Smooth muscle cell (in vitro differentiated cells): ENCODE data around the gene C5AR1. TPM values are rescaled to one million over a fixed set of nuclear protein-coding genes. Genes with fewer than 3 reads are reported as not detected.

Experiments used
- DNase-seq: peaks from one replicate; lab custom pipeline; 2025; ENCODE audit not compliant: unreplicated experiment; lab: John Stamatoyannopoulos, UW
- H2AFZ ChIP-seq: fragments of 200-600 bp; sonication (generic); 2 replicates; pipeline ENCODE4 v1.6.0; 2016; ENCODE audit warnings: antibody characterized with exemption, low read depth, mild to moderate bottlenecking
- H3F3A ChIP-seq: fragments of 200-600 bp; sonication (generic); 2 replicates; pipeline ENCODE4 v1.6.0; 2017; ENCODE audit warnings: antibody characterized with exemption, low read depth
- H3K27ac ChIP-seq: fragments of 200-600 bp; sonication (generic); 2 replicates; pipeline ENCODE4 v1.5.1; 2016; ENCODE audit warnings: low read depth, mild to moderate bottlenecking
- H3K27me3 ChIP-seq: fragments of 200-600 bp; sonication (generic); 2 replicates; pipeline ENCODE4 v1.6.1; 2016; ENCODE audit warnings: low read depth, mild to moderate bottlenecking
- H3K36me3 ChIP-seq: fragments of 200-600 bp; sonication (generic); 2 replicates; pipeline ENCODE4 v1.5.1; 2016; ENCODE audit warnings: low read depth
- H3K4me1 ChIP-seq: fragments of 200-600 bp; sonication (generic); 2 replicates; pipeline ENCODE4 v1.5.1; 2016; ENCODE audit warnings: low read depth
- H3K4me2 ChIP-seq: fragments of 200-600 bp; sonication (generic); 2 replicates; pipeline ENCODE4 v1.6.0; 2016; ENCODE audit warnings: mild to moderate bottlenecking
- H3K4me3 ChIP-seq: fragments of 200-600 bp; sonication (generic); 2 replicates; pipeline ENCODE4 v1.5.1; 2016; ENCODE audit warnings: mild to moderate bottlenecking
- H3K79me2 ChIP-seq: fragments of 200-600 bp; sonication (generic); 2 replicates; pipeline ENCODE4 v1.6.0; 2016; ENCODE audit warnings: low read depth, mild to moderate bottlenecking
- H3K9ac ChIP-seq: fragments of 200-600 bp; sonication (generic); 2 replicates; pipeline ENCODE4 v1.6.0; 2016; ENCODE audit warnings: low read depth
- H3K9me3 ChIP-seq: fragments of 200-600 bp; sonication (generic); replicated peaks from 2 replicates; pipeline ENCODE4 v1.5.1; 2016; ENCODE audit warnings: low read depth
- H4K20me1 ChIP-seq: fragments of 200-600 bp; sonication (generic); 2 replicates; pipeline ENCODE4 v1.6.0; 2016; ENCODE audit warnings: low read depth
- CTCF ChIP-seq: fragments of 200-600 bp; sonication (generic); IDR thresholded peaks from 2 replicates; pipeline ENCODE4 v1.5.1; 2017; ENCODE audit warnings: borderline replicate concordance, mild to moderate bottlenecking, antibody characterized with exemption; ENCODE audit not compliant: insufficient read depth, poor library complexity, severe bottlenecking
- WGBS: methylation state at CpG from one replicate; pipeline ENCODE4 v1.1.7; 2016; ENCODE audit warnings: low lambda C conversion rate; 5-methylcytosine and 5-hydroxymethylcytosine counted together
- polyA plus RNA-seq: library from polyadenylated mRNA; unstranded; fragments of >200 nt; fragmentation: Nextera tagmentation; extraction: Ambion mirVana; gene quantifications from 2 replicates; pipeline ENCODE4 v1.2.1, GENCODE V29; 2016
- total RNA-seq: library from RNA; depleted of rRNA; stranded (reverse); fragments of >200 nt; gene quantifications from 2 replicates; pipeline ENCODE4 v1.2.3, GENCODE V29; 2014

The C5AR1 gene
- total and polyA plus RNA-seq, 2 experiments from 2014 or later = 0.48 to 1.6 TPM

GRCh38 chr19:47315125-47315821 is 5.6 kb downstream of the C5AR1 start:
- Histone ChIP-seq H3F3A (peaks cover 5% of the 10 kb centered on the region), H4K20me1 (no peaks in the 10 kb centered on the region), H3K36me3 (no peaks in the 10 kb centered on the region), H3K79me2 (no peaks in the 10 kb centered on the region), H3K27ac (peak overlapping the region; percentile 74), H3K4me2 (peak overlapping the region; percentile 53), H2AFZ (no peak overlapping the region), H3K9ac (no peak overlapping the region), H3K4me1 (no peaks in the 10 kb centered on the region), H3K9me3 (no peaks in the 10 kb centered on the region), H3K4me3 (no peak overlapping the region), H3K27me3 (no peaks in the 10 kb centered on the region)
- TF ChIP-seq CTCF = no peak
- 35% methylated on average over 12 of the region's 12 CpGs for WGBS
- DNase-seq = no peak

GRCh38 chr19:47316513-47316912 is 6.9 kb downstream of the C5AR1 start:
- Histone ChIP-seq H3K9me3 (no peaks in the 10 kb centered on the region), H3K4me2 (no peak overlapping the region), H3K4me1 (no peaks in the 10 kb centered on the region), H2AFZ (no peak overlapping the region), H3F3A (peaks cover 5% of the 10 kb centered on the region), H3K9ac (no peak overlapping the region), H4K20me1 (no peaks in the 10 kb centered on the region), H3K27me3 (no peaks in the 10 kb centered on the region), H3K36me3 (no peaks in the 10 kb centered on the region), H3K4me3 (no peak overlapping the region), H3K79me2 (no peaks in the 10 kb centered on the region), H3K27ac (no peak overlapping the region)
- DNase-seq = no peak
- 92% methylated on average over 4 of the region's 4 CpGs for WGBS
- no peak for TF ChIP-seq CTCF

- no peaks in the 10 kb centered on the region for H3K27me3 ChIP-seq
- TF ChIP-seq CTCF = no peak
- WGBS = 96% methylated on average over 46 of the region's 46 CpGs
- H3K4me3 ChIP-seq = no peak overlapping the region
- H3K4me1 ChIP-seq = no peaks in the 10 kb centered on the region
- no peak overlapping the region for H3K4me2 ChIP-seq
- no peak overlapping the region for H3K9ac ChIP-seq
- H3F3A ChIP-seq = peaks cover 5% of the 10 kb centered on the region
- H3K79me2 ChIP-seq = no peaks in the 10 kb centered on the region
- H3K27ac ChIP-seq = no peak overlapping the region
- no peak for DNase-seq
- H4K20me1 ChIP-seq = no peaks in the 10 kb centered on the region
- H2AFZ ChIP-seq = no peak overlapping the region
- H3K9me3 ChIP-seq = no peaks in the 10 kb centered on the region
- no peaks in the 10 kb centered on the region for H3K36me3 ChIP-seq
These were observed 10.5 kb downstream of the C5AR1 start for GRCh38 chr19:47319923-47320871.
